B cell (primary cell): ENCODE measurements around the gene BBX. TPM values are rescaled to one million over a fixed set of nuclear protein-coding genes. Genes with fewer than 3 reads are reported as not detected.
A peak's percentile ranks its signal among the peaks of the same experiment; 100 is the strongest.

Source experiments
- ATAC-seq: fragments of 200-7000 bp; cut with Tn5 transposase; one replicate; pipeline ENCODE4 v1.10.0; 2021; ENCODE audit warnings: low read depth, mild to moderate bottlenecking, moderate number of reproducible peaks, moderate library complexity
- CTCF ChIA-PET: fragments of 350-600 bp; sonication (Branson Sonifier 250); formaldehyde crosslinking; loops from one replicate; lab custom pipeline; 2021; ENCODE audit warnings: antibody characterized with exemption, inconsistent platforms; lab: Charles Lee
- POLR2A ChIA-PET: fragments of 350-600 bp; sonication (Branson Sonifier 250); formaldehyde crosslinking; loops from one replicate; lab custom pipeline; 2021; ENCODE audit warnings: antibody characterized with exemption; lab: Charles Lee
- DNase-seq: peaks from one replicate; pipeline ENCODE4 v3.0.0; 2013
- H2AFZ ChIP-seq: 2 replicates; pipeline ENCODE4 v1.6.1; 2012; ENCODE audit warnings: mild to moderate bottlenecking, low read depth, low read length; ENCODE audit not compliant: insufficient read depth, poor library complexity, severe bottlenecking
- H3K27ac ChIP-seq, 2 donors: 1 replicate in 1 of 2; 2 replicates in 1 of 2; pipeline ENCODE4 v1.5.1; 2012 to 2013; ENCODE audit warnings: low read length in 2 of 2, mild to moderate bottlenecking in 2 of 2, moderate library complexity in 1 of 2
- H3K27me3 ChIP-seq, 4 experiments: fragments of 200-600 bp in 1 of 4; sonication (generic) in 1 of 4; replicated peaks in 1 of 4; 1 replicate in 2 of 4; 2 replicates in 2 of 4; pipeline versions ENCODE4 v1.6.1 to v1.7.0; 2013 to 2016; ENCODE audit warnings: low read length in 3 of 4, mild to moderate bottlenecking in 2 of 4, mixed read lengths in 1 of 4, moderate library complexity in 1 of 4; ENCODE audit not compliant: insufficient read depth in 4 of 4, control insufficient read depth in 3 of 4; ENCODE audit errors: control extremely low read depth in 1 of 4
- H3K36me3 ChIP-seq, 2 experiments: replicated peaks in 1 of 2; 1 replicate in 1 of 2; 2 replicates in 1 of 2; pipeline versions ENCODE4 v1.6.1 to v1.7.1; 2013; ENCODE audit warnings: low read length in 1 of 2; ENCODE audit not compliant: insufficient read depth in 2 of 2, control insufficient read depth in 1 of 2; ENCODE audit errors: control extremely low read depth in 1 of 2, extremely low read depth in 1 of 2
- H3K4me1 ChIP-seq, 2 donors: fragments of 200-600 bp in 1 of 2; sonication (generic) in 1 of 2; 1 replicate in 1 of 2; 2 replicates in 1 of 2; pipeline versions ENCODE4 v1.5.1 to v1.6.1; 2013 to 2017; ENCODE audit warnings: low read length in 2 of 2; ENCODE audit not compliant: control insufficient read depth in 2 of 2, insufficient read depth in 2 of 2
- H3K4me2 ChIP-seq: replicated peaks from 2 replicates; pipeline ENCODE3; 2012; ENCODE audit warnings: mild to moderate bottlenecking, low read depth, low read length; ENCODE audit not compliant: poor library complexity, severe bottlenecking
- H3K4me3 ChIP-seq, 5 experiments: fragments of 200-600 bp in 1 of 5; sonication (generic) in 1 of 5; 1 replicate in 3 of 5; 2 replicates in 2 of 5; pipeline versions ENCODE4 v1.5.1 to v1.7.0; 2011 to 2016; ENCODE audit warnings: low read length in 4 of 5, mild to moderate bottlenecking in 4 of 5, low read depth in 2 of 5, control low read depth in 1 of 5, moderate library complexity in 1 of 5; ENCODE audit not compliant: insufficient read depth in 1 of 5; ENCODE audit errors: control extremely low read depth in 1 of 5, extremely low read depth in 1 of 5
- H3K79me2 ChIP-seq: fragments of 200-600 bp; sonication (generic); one replicate; pipeline ENCODE4 v1.6.0; 2016; ENCODE audit warnings: low read length; ENCODE audit not compliant: control insufficient read depth, insufficient read depth
- H3K9ac ChIP-seq: fragments of 200-600 bp; sonication (generic); 2 replicates; pipeline ENCODE4 v1.6.1; 2017; ENCODE audit warnings: mild to moderate bottlenecking, low read length, moderate library complexity
- H3K9me3 ChIP-seq, 3 donors: one replicate each; pipeline versions ENCODE4 v1.6.1 to v1.7.1; 2013; ENCODE audit warnings: low read length in 2 of 3; ENCODE audit not compliant: control insufficient read depth in 2 of 3, insufficient read depth in 1 of 3; ENCODE audit errors: control extremely low read depth in 1 of 3
- H4K20me1 ChIP-seq: 2 replicates; pipeline ENCODE4 v1.6.0; 2012; ENCODE audit warnings: mild to moderate bottlenecking, low read length; ENCODE audit not compliant: insufficient read depth, control insufficient read depth, poor library complexity, severe bottlenecking
- H3K27ac Mint-ChIP-seq: one replicate; pipeline ENCODE4 v1.8.0; 2021; ENCODE audit warnings: mixed read lengths
- H3K27me3 Mint-ChIP-seq: one replicate; pipeline ENCODE4 v1.8.0; 2021; ENCODE audit warnings: mixed read lengths
- H3K4me1 Mint-ChIP-seq: one replicate; pipeline ENCODE4 v1.8.0; 2021; ENCODE audit warnings: mixed read lengths
- H3K4me3 Mint-ChIP-seq: one replicate; pipeline ENCODE4 v1.8.0; 2021; ENCODE audit warnings: mixed read lengths
- H3K9me3 Mint-ChIP-seq: one replicate; pipeline ENCODE4 v1.8.0; 2022; ENCODE audit warnings: mixed read lengths; ENCODE audit not compliant: insufficient read depth
- CTCF ChIP-seq: fragments of 200-600 bp; IDR thresholded peaks from one replicate; pipeline ENCODE4 v1.8.0; 2022; ENCODE audit warnings: antibody characterized with exemption, mild to moderate bottlenecking
- EZH2 ChIP-seq: IDR thresholded peaks from 2 replicates; pipeline ENCODE4 v1.6.1; 2012; ENCODE audit warnings: borderline replicate concordance, low read depth, mild to moderate bottlenecking, moderate library complexity, low read length; ENCODE audit not compliant: insufficient read depth, poor library complexity, severe bottlenecking
- WGBS: methylation state at CpG from one replicate; pipeline ENCODE4 v1.1.5; 2013; ENCODE audit warnings: missing lambda C conversion rate; ENCODE audit not compliant: insufficient coverage; 5-methylcytosine and 5-hydroxymethylcytosine counted together
- intact Hi-C: fragments of 100-400 bp; cut with micrococcal nuclease; formaldehyde crosslinking; loops from one replicate; pipeline ENCODE4 v1.10.0; 2022
- polyA plus RNA-seq: library from polyadenylated mRNA; depleted of rRNA; stranded (reverse); fragments of >200 nt; gene quantifications from 2 replicates; pipeline ENCODE4 v1.2.3, GENCODE V29; 2012
- total RNA-seq, 2 donors: library from RNA; stranded (reverse); fragments of 120-200 nt in 1 of 2; gene quantifications; 1 replicate in 1 of 2; 2 replicates in 1 of 2; pipeline versions ENCODE4 v1.2.3 to v1.2.4, GENCODE V29; 2013 to 2022

The BBX gene
- total and polyA plus RNA-seq, 2 donors (not counting 1 experiment from before 2014, with no cell fraction given), result 27.8 to 133 TPM

- ChIA-PET POLR2A (no interaction called here), CTCF (interaction anchor here (0.9 to 1.8 kb wide), 8 partner anchors 16 to 308 kb away, joined by 3 to 11 read pairs (median 3); no protein-coding TSS in a partner anchor)
- Histone ChIP-seq H3K4me3 (no peak overlapping the region), H3K27ac (no peak overlapping the region), H3K4me2 (no peak overlapping the region), H3K9ac (no peak overlapping the region), H4K20me1 (peaks cover 73% of the 10 kb centered on the region), H3K9me3 (peaks cover 0 to 3% (median 0%) of the 10 kb centered on the region in 3 donors), H2AFZ (no peak overlapping the region), H3K79me2 (peaks cover 82% of the 10 kb centered on the region), H3K27me3 (no peaks in the 10 kb centered on the region), H3K4me1 (no peaks in the 10 kb centered on the region), H3K36me3 (peaks cover 3 to 10% of the 10 kb centered on the region in 2 experiments)
- H3K4me3 Mint-ChIP-seq, result no peak overlapping the region
- DNase-seq (peak; percentile 35), ATAC-seq (no peak)
- no CpG with 5 or more reads among the region's 4 CpGs for WGBS
- H3K9me3 Mint-ChIP-seq, result peaks cover 2% of the 10 kb centered on the region
- no peaks in the 10 kb centered on the region for H3K27me3 Mint-ChIP-seq
- intact Hi-C loops, result loop anchor here (2.0 kb wide), 1 partner anchor 273 kb away; no protein-coding TSS in a partner anchor
- TF ChIP-seq CTCF, result peak; percentile 40
- TF ChIP-seq EZH2, result no peak
- peaks cover 19% of the 10 kb centered on the region for H3K4me1 Mint-ChIP-seq
- H3K27ac Mint-ChIP-seq, result no peak overlapping the region
Measured at GRCh38 chr3:107543666-107544065, 20.9 kb downstream of the BBX start.

GRCh38 chr3:107545680-107546120 lies 22.9 kb downstream of the BBX start:
- intact Hi-C loops, result no loop called here

More at GRCh38 chr3:107545680-107546120, 22.9 kb downstream of the BBX start:
- peaks cover 14% of the 10 kb centered on the region for H3K4me1 Mint-ChIP-seq
- Histone ChIP-seq H3K79me2 (peaks cover 81% of the 10 kb centered on the region), H3K27me3 (no peaks in the 10 kb centered on the region), H3K4me3 (no peak overlapping the region), H3K9me3 (peaks cover 0 to 3% (median 0%) of the 10 kb centered on the region in 3 donors), H3K9ac (no peak overlapping the region), H2AFZ (no peak overlapping the region), H3K4me1 (no peaks in the 10 kb centered on the region), H3K27ac (no peak overlapping the region), H3K4me2 (no peak overlapping the region), H4K20me1 (peaks cover 79% of the 10 kb centered on the region), H3K36me3 (peaks cover 6 to 8% of the 10 kb centered on the region in 2 experiments)
- WGBS, result no CpG with 5 or more reads among the region's 1 CpG
- no peak for DNase-seq
- ATAC-seq, result no peak
- no peak overlapping the region for H3K27ac Mint-ChIP-seq
- ChIA-PET CTCF (interaction anchor here (1.1 to 1.2 kb wide), 3 partner anchors 21 to 274 kb away, joined by 4 to 7 read pairs (median 5); no protein-coding TSS in a partner anchor), POLR2A (no interaction called here)
- peaks cover 2% of the 10 kb centered on the region for H3K9me3 Mint-ChIP-seq
- H3K4me3 Mint-ChIP-seq, result no peak overlapping the region
- no peaks in the 10 kb centered on the region for H3K27me3 Mint-ChIP-seq
- no peak for TF ChIP-seq CTCF
- no peak for TF ChIP-seq EZH2
